GM12865 (cell line): ENCODE results near the gene LHX3.

Experiments used
- DNase-seq: peaks from one replicate; pipeline ENCODE4 v3.0.0; 2010; ENCODE audit warnings: low read depth
- H3K4me3 ChIP-seq: 2 replicates; pipeline ENCODE4 v1.5.1; 2011; ENCODE audit warnings: mild to moderate bottlenecking, low read depth, low read length, control low read depth
- CTCF ChIP-seq: IDR thresholded peaks from 2 replicates; pipeline ENCODE4 v1.5.1; 2011; ENCODE audit warnings: low read length, control low read depth, low read depth, inconsistent platforms; ENCODE audit not compliant: insufficient read depth; ENCODE audit errors: missing control alignments

Gene LHX3

GRCh38 chr9:136231478-136232297, 26.8 kb upstream of the LHX3 start:
- no peak for DNase-seq
- no peak for TF ChIP-seq CTCF

GRCh38 chr9:136230773-136231172, 25.8 kb upstream of the LHX3 start:
- TF ChIP-seq CTCF: no peak
- DNase-seq: no peak
- no peak overlapping the region for H3K4me3 ChIP-seq

More at GRCh38 chr9:136231478-136232297, 26.8 kb upstream of the LHX3 start:
- H3K4me3 ChIP-seq: no peak overlapping the region

- no peak for DNase-seq
- no peak overlapping the region for H3K4me3 ChIP-seq
- TF ChIP-seq CTCF: no peak
Measured at GRCh38 chr9:136230365-136230764, 25.4 kb upstream of the LHX3 start.

- no peak for DNase-seq
- TF ChIP-seq CTCF: no peak
- no peak overlapping the region for H3K4me3 ChIP-seq
Measured at GRCh38 chr9:136229096-136230065, 24.5 kb upstream of the LHX3 start.

GRCh38 chr9:136228107-136228875, 23.4 kb upstream of the LHX3 start:
- no peak for TF ChIP-seq CTCF
- DNase-seq: no peak
- no peak overlapping the region for H3K4me3 ChIP-seq

GRCh38 chr9:136226680-136227407, 21.9 kb upstream of the LHX3 start:
- no peak overlapping the region for H3K4me3 ChIP-seq
- DNase-seq: no peak
- no peak for TF ChIP-seq CTCF
